SK-N-MC (cell line): Measurements from ENCODE around the gene KAT6B.

Source experiments
- EZH2 ChIP-seq: fragments of 200-600 bp; sonication (generic); IDR thresholded peaks from one replicate; pipeline ENCODE4 v1.6.1; 2017; ENCODE audit warnings: antibody characterized with exemption
- FOXP2 ChIP-seq: optimal IDR thresholded peaks from 2 replicates; pipeline ENCODE3; 2011; ENCODE audit warnings: mild to moderate bottlenecking, moderate library complexity; ENCODE audit not compliant: insufficient read depth; ENCODE audit errors: extremely low read length, control extremely low read depth
- POLR2AphosphoS5 ChIP-seq: IDR thresholded peaks from 2 replicates; pipeline ENCODE4 v1.6.1; 2012; ENCODE audit warnings: mild to moderate bottlenecking, low read depth, low read length, borderline replicate concordance

- no peak for TF ChIP-seq EZH2
- no peak for TF ChIP-seq POLR2AphosphoS5
- no peak for TF ChIP-seq FOXP2
These were observed 247.0 kb downstream of the KAT6B start for GRCh38 chr10:75073442-75073841.
